Measurements from ENCODE around the gene CA10. TPM values are rescaled to one million over a fixed set of nuclear protein-coding genes. Genes with fewer than 3 reads are reported as not detected.
A peak's percentile ranks its signal among the peaks of the same experiment; 100 is the strongest.

CA10 gene
- total RNA-seq, 2 experiments from 2014 or later, result not detected

- ChIA-PET CTCF (no interaction called here), POLR2A (no interaction called here)
- Mint-ChIP-seq H3K36me3 (ENCODE audit: low read depth) (peaks cover 6% of the 10 kb centered on the region), H3K4me3 (no peak overlapping the region), H3K9me3 (ENCODE audit: insufficient read depth) (no peaks in the 10 kb centered on the region), H3K4me1 (ENCODE audit: low read depth) (no peaks in the 10 kb centered on the region), H3K27me3 (ENCODE audit: low read depth) (peaks cover 37% of the 10 kb centered on the region), H3K27ac (no peak overlapping the region)
- DNase-seq (no peak), ATAC-seq (no peak)
These were observed 1.6 kb downstream of the CA10 start for GRCh38 chr17:52156576-52157570.

GRCh38 chr17:52155301-52155700 lies 3.2 kb downstream of the CA10 start:
- Mint-ChIP-seq H3K4me1 (ENCODE audit: low read depth) (no peaks in the 10 kb centered on the region), H3K27ac (no peak overlapping the region), H3K27me3 (ENCODE audit: low read depth) (peaks cover 35% of the 10 kb centered on the region), H3K9me3 (ENCODE audit: insufficient read depth) (no peaks in the 10 kb centered on the region), H3K36me3 (ENCODE audit: low read depth) (peaks cover 6% of the 10 kb centered on the region), H3K4me3 (no peak overlapping the region)
- ATAC-seq, result no peak
- ChIA-PET CTCF (no interaction called here), POLR2A (no interaction called here)
- DNase-seq, result no peak

- CTCF ChIA-PET, result no interaction called here
- ATAC-seq (no peak), DNase-seq (no peak)
- peaks cover 28% of the 10 kb centered on the region for H3K27me3 Mint-ChIP-seq (ENCODE audit: low read depth)
- no peak overlapping the region for H3K27ac Mint-ChIP-seq
- POLR2A ChIA-PET, result no interaction called here
- no peaks in the 10 kb centered on the region for H3K4me1 Mint-ChIP-seq (ENCODE audit: low read depth)
- peaks cover 6% of the 10 kb centered on the region for H3K36me3 Mint-ChIP-seq (ENCODE audit: low read depth)
- H3K9me3 Mint-ChIP-seq (ENCODE audit: insufficient read depth), result no peaks in the 10 kb centered on the region
- H3K4me3 Mint-ChIP-seq, result no peak overlapping the region
These were observed 4.0 kb downstream of the CA10 start for GRCh38 chr17:52154466-52154865.

- Mint-ChIP-seq H3K4me3 (no peak overlapping the region), H3K27ac (no peak overlapping the region), H3K9me3 (ENCODE audit: insufficient read depth) (no peaks in the 10 kb centered on the region), H3K27me3 (ENCODE audit: low read depth) (peaks cover 2% of the 10 kb centered on the region), H3K4me1 (ENCODE audit: low read depth) (peaks cover 14% of the 10 kb centered on the region), H3K36me3 (ENCODE audit: low read depth) (no peaks in the 10 kb centered on the region)
- ChIA-PET CTCF (no interaction called here), POLR2A (no interaction called here)
- ATAC-seq (no peak), DNase-seq (no peak)
These were observed 7.6 kb downstream of the CA10 start for GRCh38 chr17:52150935-52151334.

- no peak for ATAC-seq
- H3K9me3 Mint-ChIP-seq (ENCODE audit: insufficient read depth), result no peaks in the 10 kb centered on the region
- no peak overlapping the region for H3K27ac Mint-ChIP-seq
- no peak overlapping the region for H3K4me3 Mint-ChIP-seq
- POLR2A ChIA-PET, result no interaction called here
- CTCF ChIA-PET, result no interaction called here
- no peaks in the 10 kb centered on the region for H3K36me3 Mint-ChIP-seq (ENCODE audit: low read depth)
- no peaks in the 10 kb centered on the region for H3K27me3 Mint-ChIP-seq (ENCODE audit: low read depth)
- no peak for DNase-seq
- peaks cover 14% of the 10 kb centered on the region for H3K4me1 Mint-ChIP-seq (ENCODE audit: low read depth)
These were observed 8.9 kb downstream of the CA10 start for GRCh38 chr17:52149626-52150025.

- Mint-ChIP-seq H3K9me3 (ENCODE audit: insufficient read depth) (no peaks in the 10 kb centered on the region), H3K4me3 (no peak overlapping the region), H3K27ac (no peak overlapping the region), H3K27me3 (ENCODE audit: low read depth) (no peaks in the 10 kb centered on the region), H3K4me1 (ENCODE audit: low read depth) (peaks cover 14% of the 10 kb centered on the region), H3K36me3 (ENCODE audit: low read depth) (no peaks in the 10 kb centered on the region)
- CTCF ChIA-PET, result no interaction called here
- ATAC-seq (no peak), DNase-seq (no peak)
- POLR2A ChIA-PET, result no interaction called here
These were observed 9.6 kb downstream of the CA10 start for GRCh38 chr17:52148969-52149351.

- no peak for DNase-seq
- Mint-ChIP-seq H3K27ac (no peak overlapping the region), H3K27me3 (ENCODE audit: low read depth) (no peaks in the 10 kb centered on the region), H3K4me1 (ENCODE audit: low read depth) (peaks cover 14% of the 10 kb centered on the region), H3K9me3 (ENCODE audit: insufficient read depth) (no peaks in the 10 kb centered on the region), H3K4me3 (no peak overlapping the region), H3K36me3 (ENCODE audit: low read depth) (no peaks in the 10 kb centered on the region)
- ATAC-seq, result no peak
- ChIA-PET POLR2A (no interaction called here), CTCF (no interaction called here)
These were observed 10.1 kb downstream of the CA10 start for GRCh38 chr17:52148288-52148968.

- peak overlapping the region; percentile 39 for H3K27ac Mint-ChIP-seq
These were observed 10.6 kb downstream of the CA10 start for GRCh38 chr17:52147872-52148271.

GRCh38 chr17:52147431-52147830 lies 11.1 kb downstream of the CA10 start:
- no peak for DNase-seq
- Mint-ChIP-seq H3K27ac (no peak overlapping the region), H3K36me3 (ENCODE audit: low read depth) (no peaks in the 10 kb centered on the region), H3K4me3 (no peak overlapping the region), H3K9me3 (ENCODE audit: insufficient read depth) (no peaks in the 10 kb centered on the region), H3K4me1 (ENCODE audit: low read depth) (peaks cover 14% of the 10 kb centered on the region), H3K27me3 (ENCODE audit: low read depth) (no peaks in the 10 kb centered on the region)
- ChIA-PET CTCF (no interaction called here), POLR2A (no interaction called here)
- ATAC-seq, result no peak

More at GRCh38 chr17:52147872-52148271, 10.6 kb downstream of the CA10 start:
- no peak overlapping the region for H3K4me3 Mint-ChIP-seq
- no peaks in the 10 kb centered on the region for H3K27me3 Mint-ChIP-seq (ENCODE audit: low read depth)
- DNase-seq, result no peak
- no peaks in the 10 kb centered on the region for H3K9me3 Mint-ChIP-seq (ENCODE audit: insufficient read depth)
- H3K36me3 Mint-ChIP-seq (ENCODE audit: low read depth), result no peaks in the 10 kb centered on the region
- peaks cover 14% of the 10 kb centered on the region for H3K4me1 Mint-ChIP-seq (ENCODE audit: low read depth)
- no peak for ATAC-seq
- ChIA-PET CTCF (no interaction called here), POLR2A (no interaction called here)

- DNase-seq, result no peak
- H3K27me3 Mint-ChIP-seq (ENCODE audit: low read depth), result no peaks in the 10 kb centered on the region
- ATAC-seq, result no peak
- no peaks in the 10 kb centered on the region for H3K9me3 Mint-ChIP-seq (ENCODE audit: insufficient read depth)
- POLR2A ChIA-PET, result no interaction called here
- no peak overlapping the region for H3K4me3 Mint-ChIP-seq
- H3K36me3 Mint-ChIP-seq (ENCODE audit: low read depth), result no peaks in the 10 kb centered on the region
- peaks cover 14% of the 10 kb centered on the region for H3K4me1 Mint-ChIP-seq (ENCODE audit: low read depth)
- no peak overlapping the region for H3K27ac Mint-ChIP-seq
- CTCF ChIA-PET, result no interaction called here
These were observed 13.0 kb downstream of the CA10 start for GRCh38 chr17:52145476-52145875.

GRCh38 chr17:52143542-52143941 lies 15.0 kb downstream of the CA10 start:
- Mint-ChIP-seq H3K36me3 (ENCODE audit: low read depth) (no peaks in the 10 kb centered on the region), H3K4me3 (no peak overlapping the region), H3K27ac (no peak overlapping the region), H3K4me1 (ENCODE audit: low read depth) (peaks cover 14% of the 10 kb centered on the region), H3K27me3 (ENCODE audit: low read depth) (no peaks in the 10 kb centered on the region), H3K9me3 (ENCODE audit: insufficient read depth) (no peaks in the 10 kb centered on the region)
- ATAC-seq (no peak), DNase-seq (no peak)
- ChIA-PET CTCF (no interaction called here), POLR2A (no interaction called here)

- ChIA-PET CTCF (no interaction called here), POLR2A (no interaction called here)
- no peaks in the 10 kb centered on the region for H3K27me3 Mint-ChIP-seq (ENCODE audit: low read depth)
- no peaks in the 10 kb centered on the region for H3K36me3 Mint-ChIP-seq (ENCODE audit: low read depth)
- H3K4me1 Mint-ChIP-seq (ENCODE audit: low read depth), result no peaks in the 10 kb centered on the region
- ATAC-seq (no peak), DNase-seq (no peak)
- H3K4me3 Mint-ChIP-seq, result no peak overlapping the region
- H3K27ac Mint-ChIP-seq, result no peak overlapping the region
- no peaks in the 10 kb centered on the region for H3K9me3 Mint-ChIP-seq (ENCODE audit: insufficient read depth)
These were observed 17.9 kb downstream of the CA10 start for GRCh38 chr17:52140601-52141000.
